Measurements from ENCODE around the gene COG7.
"Not testable (repeated sequence)": the region's sequence is repeated elsewhere in the genome, so short reads cannot be mapped to it uniquely, and the experiment has no call there.

Gene COG7

GRCh38 chr16:23391381-23392222 lies 61.4 kb downstream of the COG7 start:
- no peak overlapping the region for H3K9ac ChIP-seq (ENCODE audit: low read length)
- peaks cover 24% of the 10 kb centered on the region for H3K36me3 ChIP-seq (ENCODE audit: control insufficient read depth, insufficient read depth, low read length)

GRCh38 chr16:23389936-23390335 lies 63.1 kb downstream of the COG7 start:
- H3K36me3 ChIP-seq (ENCODE audit: control insufficient read depth, insufficient read depth, low read length), result peaks cover 12% of the 10 kb centered on the region
- H3K27me3 ChIP-seq (ENCODE audit: control insufficient read depth, insufficient read depth, low read length); H3K9me3 ChIP-seq (ENCODE audit: control insufficient read depth, low read length); H3K4me3 ChIP-seq (ENCODE audit: low read length); H3K4me1 ChIP-seq (ENCODE audit: control insufficient read depth, insufficient read depth, low read length); H3K9ac ChIP-seq (ENCODE audit: low read length): not testable (repeated sequence)

More at GRCh38 chr16:23391381-23392222, 61.4 kb downstream of the COG7 start:
- Histone ChIP-seq H3K4me3 (ENCODE audit: low read length) (no peak overlapping the region), H3K4me1 (ENCODE audit: control insufficient read depth, insufficient read depth, low read length) (no peaks in the 10 kb centered on the region), H3K27me3 (ENCODE audit: control insufficient read depth, insufficient read depth, low read length) (no peaks in the 10 kb centered on the region), H3K9me3 (ENCODE audit: control insufficient read depth, low read length) (no peaks in the 10 kb centered on the region)

GRCh38 chr16:23389201-23389600 lies 63.8 kb downstream of the COG7 start:
- peaks cover 12% of the 10 kb centered on the region for H3K36me3 ChIP-seq (ENCODE audit: control insufficient read depth, insufficient read depth, low read length)

GRCh38 chr16:23388786-23389185 lies 64.2 kb downstream of the COG7 start:
- Histone ChIP-seq H3K9ac (ENCODE audit: low read length) (no peak overlapping the region), H3K36me3 (ENCODE audit: control insufficient read depth, insufficient read depth, low read length) (peaks cover 12% of the 10 kb centered on the region), H3K4me3 (ENCODE audit: low read length) (no peak overlapping the region), H3K9me3 (ENCODE audit: control insufficient read depth, low read length) (no peaks in the 10 kb centered on the region), H3K4me1 (ENCODE audit: control insufficient read depth, insufficient read depth, low read length) (no peaks in the 10 kb centered on the region), H3K27me3 (ENCODE audit: control insufficient read depth, insufficient read depth, low read length) (no peaks in the 10 kb centered on the region)

More at GRCh38 chr16:23389201-23389600, 63.8 kb downstream of the COG7 start:
- Histone ChIP-seq H3K9ac (ENCODE audit: low read length) (no peak overlapping the region), H3K4me3 (ENCODE audit: low read length) (no peak overlapping the region), H3K9me3 (ENCODE audit: control insufficient read depth, low read length) (no peaks in the 10 kb centered on the region), H3K27me3 (ENCODE audit: control insufficient read depth, insufficient read depth, low read length) (no peaks in the 10 kb centered on the region), H3K4me1 (ENCODE audit: control insufficient read depth, insufficient read depth, low read length) (no peaks in the 10 kb centered on the region)

- Histone ChIP-seq H3K4me1 (ENCODE audit: control insufficient read depth, insufficient read depth, low read length) (no peaks in the 10 kb centered on the region), H3K4me3 (ENCODE audit: low read length) (no peak overlapping the region), H3K36me3 (ENCODE audit: control insufficient read depth, insufficient read depth, low read length) (peaks cover 12% of the 10 kb centered on the region), H3K9ac (ENCODE audit: low read length) (no peak overlapping the region), H3K9me3 (ENCODE audit: control insufficient read depth, low read length) (no peaks in the 10 kb centered on the region), H3K27me3 (ENCODE audit: control insufficient read depth, insufficient read depth, low read length) (no peaks in the 10 kb centered on the region)
Measured at GRCh38 chr16:23387666-23388065, 65.3 kb downstream of the COG7 start.

GRCh38 chr16:23385441-23385840 lies 67.5 kb downstream of the COG7 start:
- Histone ChIP-seq H3K36me3 (ENCODE audit: control insufficient read depth, insufficient read depth, low read length) (peaks cover 3% of the 10 kb centered on the region), H3K9me3 (ENCODE audit: control insufficient read depth, low read length) (no peaks in the 10 kb centered on the region), H3K27me3 (ENCODE audit: control insufficient read depth, insufficient read depth, low read length) (no peaks in the 10 kb centered on the region), H3K9ac (ENCODE audit: low read length) (no peak overlapping the region), H3K4me1 (ENCODE audit: control insufficient read depth, insufficient read depth, low read length) (no peaks in the 10 kb centered on the region), H3K4me3 (ENCODE audit: low read length) (no peak overlapping the region)

- no peak overlapping the region for H3K9ac ChIP-seq (ENCODE audit: low read length)
- H3K9me3 ChIP-seq (ENCODE audit: control insufficient read depth, low read length), result no peaks in the 10 kb centered on the region
- peaks cover 3% of the 10 kb centered on the region for H3K36me3 ChIP-seq (ENCODE audit: control insufficient read depth, insufficient read depth, low read length)
- H3K4me1 ChIP-seq (ENCODE audit: control insufficient read depth, insufficient read depth, low read length), result no peaks in the 10 kb centered on the region
- H3K27me3 ChIP-seq (ENCODE audit: control insufficient read depth, insufficient read depth, low read length), result no peaks in the 10 kb centered on the region
- no peak overlapping the region for H3K4me3 ChIP-seq (ENCODE audit: low read length)
Measured at GRCh38 chr16:23384878-23385277, 68.1 kb downstream of the COG7 start.

GRCh38 chr16:23383881-23384280 lies 69.1 kb downstream of the COG7 start:
- H3K9ac ChIP-seq (ENCODE audit: low read length), result no peak overlapping the region
- H3K9me3 ChIP-seq (ENCODE audit: control insufficient read depth, low read length), result no peaks in the 10 kb centered on the region
- H3K4me3 ChIP-seq (ENCODE audit: low read length), result no peak overlapping the region
- no peaks in the 10 kb centered on the region for H3K36me3 ChIP-seq (ENCODE audit: control insufficient read depth, insufficient read depth, low read length)
- H3K27me3 ChIP-seq (ENCODE audit: control insufficient read depth, insufficient read depth, low read length), result no peaks in the 10 kb centered on the region
- H3K4me1 ChIP-seq (ENCODE audit: control insufficient read depth, insufficient read depth, low read length), result no peaks in the 10 kb centered on the region

- H3K27me3 ChIP-seq (ENCODE audit: control insufficient read depth, insufficient read depth, low read length), result no peaks in the 10 kb centered on the region
- no peaks in the 10 kb centered on the region for H3K9me3 ChIP-seq (ENCODE audit: control insufficient read depth, low read length)
- no peaks in the 10 kb centered on the region for H3K36me3 ChIP-seq (ENCODE audit: control insufficient read depth, insufficient read depth, low read length)
- H3K4me3 ChIP-seq (ENCODE audit: low read length), result no peak overlapping the region
- H3K9ac ChIP-seq (ENCODE audit: low read length), result no peak overlapping the region
- H3K4me1 ChIP-seq (ENCODE audit: control insufficient read depth, insufficient read depth, low read length), result no peaks in the 10 kb centered on the region
Measured at GRCh38 chr16:23382279-23382678, 70.7 kb downstream of the COG7 start.

- H3K4me1 ChIP-seq (ENCODE audit: control insufficient read depth, insufficient read depth, low read length); H3K27me3 ChIP-seq (ENCODE audit: control insufficient read depth, insufficient read depth, low read length); H3K9ac ChIP-seq (ENCODE audit: low read length); H3K9me3 ChIP-seq (ENCODE audit: control insufficient read depth, low read length); H3K36me3 ChIP-seq (ENCODE audit: control insufficient read depth, insufficient read depth, low read length); H3K4me3 ChIP-seq (ENCODE audit: low read length): not testable (repeated sequence)
Measured at GRCh38 chr16:23381702-23382101, 71.3 kb downstream of the COG7 start.

- Histone ChIP-seq H3K4me1 (ENCODE audit: control insufficient read depth, insufficient read depth, low read length) (no peaks in the 10 kb centered on the region), H3K9ac (ENCODE audit: low read length) (no peak overlapping the region), H3K36me3 (ENCODE audit: control insufficient read depth, insufficient read depth, low read length) (no peaks in the 10 kb centered on the region), H3K4me3 (ENCODE audit: low read length) (no peak overlapping the region), H3K9me3 (ENCODE audit: control insufficient read depth, low read length) (no peaks in the 10 kb centered on the region), H3K27me3 (ENCODE audit: control insufficient read depth, insufficient read depth, low read length) (peaks cover under 1% of the 10 kb centered on the region)
Measured at GRCh38 chr16:23380501-23380951, 72.5 kb downstream of the COG7 start.

GRCh38 chr16:23379707-23380106 lies 73.3 kb downstream of the COG7 start:
- no peaks in the 10 kb centered on the region for H3K36me3 ChIP-seq (ENCODE audit: control insufficient read depth, insufficient read depth, low read length)
- H3K4me3 ChIP-seq (ENCODE audit: low read length), result no peak overlapping the region
- H3K9me3 ChIP-seq (ENCODE audit: control insufficient read depth, low read length), result no peaks in the 10 kb centered on the region
- H3K9ac ChIP-seq (ENCODE audit: low read length), result no peak overlapping the region
- peaks cover 6% of the 10 kb centered on the region for H3K27me3 ChIP-seq (ENCODE audit: control insufficient read depth, insufficient read depth, low read length)
- H3K4me1 ChIP-seq (ENCODE audit: control insufficient read depth, insufficient read depth, low read length), result peaks cover 1% of the 10 kb centered on the region
